ENCODE measurements around the gene PRDX4.

- no peak for TF ChIP-seq CTCF (IDR thresholded peaks at IDR 0.05)
- no peak for TF ChIP-seq EZH2 (IDR thresholded peaks at IDR 0.05)
These were observed 39.2 kb upstream of the PRDX4 start for GRCh38 chrX:23628131-23628530.

Data from neural progenitor cell (in vitro differentiated cells).